Activated T-cell treated with anti-CD3 and anti-CD28 coated beads, Interleukin-2, amount 50 U/mL, for 4 hours (primary cell): Measurements from ENCODE around the gene CCDC88B. TPM values are rescaled to one million over a fixed set of nuclear protein-coding genes. Genes with fewer than 3 reads are reported as not detected.

ENCODE experiments used
- ATAC-seq, 2 donors: fragments of 200-7000 bp; cut with Tn5 transposase; one replicate each; pipeline ENCODE4 v1.10.0; 2021
- DNase-seq: peaks from one replicate; pipeline ENCODE4 v3.0.0-alpha.2; 2020
- H3K27me3 Mint-ChIP-seq: one replicate; pipeline ENCODE4 v1.8.0; 2021; ENCODE audit warnings: low read depth, mixed read lengths
- H3K36me3 Mint-ChIP-seq: one replicate; pipeline ENCODE4 v1.8.0; 2022; ENCODE audit warnings: mixed read lengths; ENCODE audit not compliant: insufficient read depth
- H3K4me1 Mint-ChIP-seq: one replicate; pipeline ENCODE4 v1.8.0; 2021; ENCODE audit warnings: low read depth, mixed read lengths
- H3K4me3 Mint-ChIP-seq: one replicate; pipeline ENCODE4 v1.8.0; 2021; ENCODE audit warnings: mild to moderate bottlenecking, moderate library complexity, mixed read lengths
- H3K9me3 Mint-ChIP-seq: one replicate; pipeline ENCODE4 v1.8.0; 2021; ENCODE audit warnings: mixed read lengths
- total RNA-seq, 3 donors: library from RNA; stranded (reverse); gene quantifications; one replicate each; pipeline ENCODE4 v1.2.1, GENCODE V29; 2021

Gene CCDC88B, protein sequence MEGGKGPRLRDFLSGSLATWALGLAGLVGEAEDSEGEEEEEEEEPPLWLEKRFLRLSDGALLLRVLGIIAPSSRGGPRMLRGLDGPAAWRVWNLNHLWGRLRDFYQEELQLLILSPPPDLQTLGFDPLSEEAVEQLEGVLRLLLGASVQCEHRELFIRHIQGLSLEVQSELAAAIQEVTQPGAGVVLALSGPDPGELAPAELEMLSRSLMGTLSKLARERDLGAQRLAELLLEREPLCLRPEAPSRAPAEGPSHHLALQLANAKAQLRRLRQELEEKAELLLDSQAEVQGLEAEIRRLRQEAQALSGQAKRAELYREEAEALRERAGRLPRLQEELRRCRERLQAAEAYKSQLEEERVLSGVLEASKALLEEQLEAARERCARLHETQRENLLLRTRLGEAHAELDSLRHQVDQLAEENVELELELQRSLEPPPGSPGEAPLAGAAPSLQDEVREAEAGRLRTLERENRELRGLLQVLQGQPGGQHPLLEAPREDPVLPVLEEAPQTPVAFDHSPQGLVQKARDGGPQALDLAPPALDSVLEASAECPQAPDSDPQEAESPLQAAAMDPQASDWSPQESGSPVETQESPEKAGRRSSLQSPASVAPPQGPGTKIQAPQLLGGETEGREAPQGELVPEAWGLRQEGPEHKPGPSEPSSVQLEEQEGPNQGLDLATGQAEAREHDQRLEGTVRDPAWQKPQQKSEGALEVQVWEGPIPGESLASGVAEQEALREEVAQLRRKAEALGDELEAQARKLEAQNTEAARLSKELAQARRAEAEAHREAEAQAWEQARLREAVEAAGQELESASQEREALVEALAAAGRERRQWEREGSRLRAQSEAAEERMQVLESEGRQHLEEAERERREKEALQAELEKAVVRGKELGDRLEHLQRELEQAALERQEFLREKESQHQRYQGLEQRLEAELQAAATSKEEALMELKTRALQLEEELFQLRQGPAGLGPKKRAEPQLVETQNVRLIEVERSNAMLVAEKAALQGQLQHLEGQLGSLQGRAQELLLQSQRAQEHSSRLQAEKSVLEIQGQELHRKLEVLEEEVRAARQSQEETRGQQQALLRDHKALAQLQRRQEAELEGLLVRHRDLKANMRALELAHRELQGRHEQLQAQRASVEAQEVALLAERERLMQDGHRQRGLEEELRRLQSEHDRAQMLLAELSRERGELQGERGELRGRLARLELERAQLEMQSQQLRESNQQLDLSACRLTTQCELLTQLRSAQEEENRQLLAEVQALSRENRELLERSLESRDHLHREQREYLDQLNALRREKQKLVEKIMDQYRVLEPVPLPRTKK (N-terminal part only)
- 10 to 100 TPM; 87.4 to 97.9 (median 96.2) TPM for total RNA-seq

DNA sequence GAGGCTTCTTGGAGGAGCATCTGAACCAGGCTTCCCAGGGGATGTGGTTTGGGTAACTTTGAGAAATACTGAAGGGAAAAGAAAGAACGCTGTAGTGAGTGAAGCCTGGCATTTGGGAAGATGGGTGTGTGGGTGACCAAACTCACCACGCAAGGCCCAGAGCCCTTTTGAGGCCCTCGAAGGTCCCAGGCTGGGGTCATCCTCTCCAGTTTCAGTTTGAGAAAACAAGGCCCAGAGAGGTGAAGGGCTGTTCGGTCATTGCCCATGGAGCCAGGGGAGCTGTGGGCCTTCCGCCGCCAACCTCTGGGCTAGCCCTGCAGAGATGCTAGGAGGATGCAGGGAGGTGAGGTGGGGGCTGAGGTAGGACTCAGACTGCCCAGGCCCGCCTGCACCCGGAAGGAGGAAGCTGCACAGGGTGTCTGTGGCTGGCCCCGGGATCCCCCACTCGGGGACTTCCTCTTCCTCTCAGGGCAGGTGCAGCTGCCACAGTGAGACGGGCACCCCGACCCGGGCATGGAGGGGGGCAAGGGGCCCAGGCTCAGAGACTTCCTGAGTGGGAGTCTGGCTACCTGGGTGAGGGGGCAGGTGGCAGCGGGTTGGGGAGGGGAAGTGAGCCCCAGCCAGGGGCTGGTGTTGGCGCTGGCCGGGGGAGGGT lies at the start of gene CCDC88B:
TSS of gene CCDC88B (plus strand) at position 451 of the 655 bp plus-strand sequence. CDS start at position 514, 63 bp downstream.
- H3K27me3 Mint-ChIP-seq = no peaks in the 10 kb centered on the region
- DNase-seq (peak; percentile 78), ATAC-seq (peak; percentile 81 to 82)
- H3K4me1 Mint-ChIP-seq = peaks cover 32% of the 10 kb centered on the region
- peaks cover 9% of the 10 kb centered on the region for H3K36me3 Mint-ChIP-seq
- no peaks in the 10 kb centered on the region for H3K9me3 Mint-ChIP-seq
- H3K4me3 Mint-ChIP-seq = peak within 1 kb of the TSS; percentile 88

DNA sequence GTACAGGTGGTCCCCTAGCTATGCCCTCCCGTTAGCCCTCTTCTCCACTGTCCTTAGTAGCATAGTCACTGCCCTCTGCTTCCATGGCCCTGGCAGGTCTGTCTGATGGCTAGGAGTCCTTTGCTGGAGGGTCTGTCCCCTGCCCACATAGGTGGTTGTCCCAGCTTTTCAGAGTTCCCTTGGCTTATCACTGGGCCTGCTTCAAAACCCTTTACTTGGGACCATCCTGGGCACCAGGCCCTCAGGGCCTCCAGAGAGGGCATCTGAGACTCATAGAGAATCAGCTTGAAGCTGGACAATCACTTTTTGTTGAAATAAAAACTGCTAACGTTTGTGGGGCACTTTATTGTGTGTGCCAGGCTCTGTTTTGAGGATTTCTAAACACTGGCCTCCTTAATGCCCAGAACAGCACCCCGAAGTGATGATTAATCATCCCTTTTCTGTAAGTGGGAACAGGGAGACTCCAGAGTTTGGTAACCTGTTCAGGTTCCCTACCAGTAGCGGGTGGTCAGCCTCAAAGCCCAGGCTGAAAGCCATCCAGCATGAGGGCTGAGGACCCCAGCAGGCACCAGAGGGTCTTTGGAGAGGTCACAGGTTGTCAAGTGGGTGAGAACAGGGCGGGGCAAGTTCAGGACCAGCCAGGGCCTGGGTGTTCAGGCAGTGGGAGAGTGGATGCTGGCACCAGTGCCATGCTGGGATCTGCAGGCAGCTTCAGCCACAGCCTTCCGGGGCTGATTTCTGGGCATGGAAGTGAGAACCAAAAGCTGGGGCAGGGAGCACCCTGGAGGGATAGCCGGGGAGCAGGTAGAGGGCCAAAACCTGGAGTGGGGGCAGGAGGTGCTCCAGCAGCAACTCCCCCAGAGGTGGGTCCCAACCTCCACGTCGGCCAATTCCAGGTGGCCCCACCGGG lies 49.4 kb upstream of the CCDC88B start:
- Mint-ChIP-seq H3K27me3 (peaks cover 38% of the 10 kb centered on the region), H3K4me1 (peaks cover 11% of the 10 kb centered on the region), H3K9me3 (no peaks in the 10 kb centered on the region), H3K4me3 (peak overlapping the region; percentile 61), H3K36me3 (peaks cover 3% of the 10 kb centered on the region)
- DNase-seq (no peak), ATAC-seq (no peak)

DNA sequence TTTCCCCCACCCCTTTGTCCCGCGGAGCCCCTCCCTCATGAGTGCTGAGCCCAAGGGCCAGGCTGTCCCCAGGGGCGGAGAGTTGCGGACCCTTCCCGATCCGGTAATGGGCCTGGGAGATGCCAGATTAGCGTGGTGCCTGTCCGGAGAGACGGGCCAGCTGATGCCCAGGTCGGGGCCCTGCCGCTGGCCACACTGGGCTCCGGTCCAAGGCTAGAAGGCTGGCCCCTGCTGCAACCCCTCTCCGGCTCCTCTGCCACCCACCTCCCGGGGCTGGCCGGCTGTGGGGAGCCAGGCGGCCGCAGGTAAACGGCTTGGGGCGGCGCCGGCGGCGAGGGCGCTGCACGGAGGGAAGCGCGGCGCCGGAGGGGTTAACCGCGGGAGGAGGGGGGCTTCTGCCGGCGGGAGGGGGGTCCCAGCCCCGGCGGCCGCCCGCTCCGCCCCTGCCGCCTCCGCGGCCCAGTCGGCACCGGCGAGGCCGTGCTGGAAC lies 48.7 kb upstream of the CCDC88B start, which contains the start of gene KCNK4:
TSS of gene KCNK4 (plus strand) at position 41 of the 490 bp plus-strand sequence. CDS start 1,717 bp downstream, outside the sequence.
- Mint-ChIP-seq H3K27me3 (peaks cover 44% of the 10 kb centered on the region), H3K4me1 (peaks cover 10% of the 10 kb centered on the region), H3K9me3 (no peaks in the 10 kb centered on the region), H3K36me3 (peaks cover 3% of the 10 kb centered on the region), H3K4me3 (peak within 1 kb of the TSS; percentile 61)
- ATAC-seq = peak; percentile 12 to 13
- DNase-seq = no peak

DNA sequence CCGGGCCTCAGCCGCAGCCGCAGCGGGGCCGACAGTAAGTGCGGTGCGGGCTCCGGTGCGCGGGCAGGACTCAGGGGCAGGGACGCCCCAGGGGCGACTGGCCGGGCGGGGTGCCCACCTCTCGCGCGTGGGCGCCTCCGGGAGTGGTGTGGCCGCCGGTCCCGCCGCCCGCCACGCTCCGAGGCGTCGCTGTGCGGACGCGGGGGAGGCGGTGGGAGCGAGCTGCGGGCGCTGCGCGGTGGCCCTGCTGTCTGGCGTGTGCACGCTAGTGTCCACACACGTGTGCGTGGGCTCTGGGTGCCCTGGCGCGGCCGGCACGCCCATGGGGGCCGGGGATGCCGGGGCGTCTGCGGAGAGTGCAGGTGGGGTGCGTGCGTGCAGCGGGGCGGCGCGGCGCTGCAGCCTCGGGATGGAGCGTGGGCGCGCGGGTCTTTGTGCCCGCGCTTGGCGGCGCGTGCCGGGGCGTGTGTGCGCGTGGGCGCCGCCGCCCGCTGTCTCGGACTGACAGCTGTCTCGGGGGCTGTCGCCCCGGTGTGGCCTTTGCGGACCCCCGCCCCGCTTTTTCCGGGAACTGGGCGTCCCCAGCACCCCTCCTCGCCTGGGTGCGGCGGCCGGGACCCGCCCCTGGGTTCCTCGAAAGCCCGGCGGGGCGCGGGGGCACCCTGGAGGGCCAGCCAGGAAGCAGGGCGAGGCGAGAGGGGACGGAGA lies 48.1 kb upstream of the CCDC88B start:
- ATAC-seq (peak; percentile 54 to 68), DNase-seq (no peak)
- H3K27me3 Mint-ChIP-seq = peaks cover 50% of the 10 kb centered on the region
- peaks cover 6% of the 10 kb centered on the region for H3K4me1 Mint-ChIP-seq
- H3K9me3 Mint-ChIP-seq = no peaks in the 10 kb centered on the region
- H3K4me3 Mint-ChIP-seq = no peak overlapping the region
- peaks cover 3% of the 10 kb centered on the region for H3K36me3 Mint-ChIP-seq

DNA sequence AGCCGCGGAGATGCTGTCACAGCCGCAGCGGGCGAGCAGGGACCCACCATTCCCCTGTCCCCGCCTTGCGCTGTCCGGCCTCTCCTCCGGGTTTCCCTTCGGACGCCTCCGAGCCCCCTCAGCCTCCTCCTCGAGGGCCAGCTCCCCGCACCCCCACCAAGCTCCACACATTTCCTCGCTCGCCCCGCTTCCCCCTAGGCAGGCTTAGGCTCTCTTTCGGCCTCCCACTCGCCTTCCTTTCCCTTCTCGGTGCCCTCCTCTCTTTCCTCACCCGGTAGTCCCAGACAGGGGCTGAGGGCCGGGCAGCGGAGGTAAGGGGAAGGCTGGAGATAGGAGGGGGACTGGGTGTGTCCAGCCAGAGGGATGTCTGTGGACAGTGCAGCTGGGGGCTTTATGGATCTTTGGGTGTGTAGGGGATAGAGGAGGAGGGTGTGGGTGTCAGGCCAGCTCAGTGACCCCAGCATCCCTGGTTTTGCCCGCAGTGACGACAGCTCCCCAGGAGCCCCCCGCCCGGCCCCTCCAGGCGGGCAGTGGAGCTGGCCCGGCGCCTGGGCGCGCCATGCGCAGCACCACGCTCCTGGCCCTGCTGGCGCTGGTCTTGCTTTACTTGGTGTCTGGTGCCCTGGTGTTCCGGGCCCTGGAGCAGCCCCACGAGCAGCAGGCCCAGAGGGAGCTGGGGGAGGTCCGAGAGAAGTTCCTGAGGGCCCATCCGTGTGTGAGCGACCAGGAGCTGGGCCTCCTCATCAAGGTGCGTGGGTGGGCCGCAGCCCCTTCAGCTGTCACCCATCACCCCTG lies 47.3 kb upstream of the CCDC88B start:
- ATAC-seq = peak; percentile 8 to 29

DNA sequence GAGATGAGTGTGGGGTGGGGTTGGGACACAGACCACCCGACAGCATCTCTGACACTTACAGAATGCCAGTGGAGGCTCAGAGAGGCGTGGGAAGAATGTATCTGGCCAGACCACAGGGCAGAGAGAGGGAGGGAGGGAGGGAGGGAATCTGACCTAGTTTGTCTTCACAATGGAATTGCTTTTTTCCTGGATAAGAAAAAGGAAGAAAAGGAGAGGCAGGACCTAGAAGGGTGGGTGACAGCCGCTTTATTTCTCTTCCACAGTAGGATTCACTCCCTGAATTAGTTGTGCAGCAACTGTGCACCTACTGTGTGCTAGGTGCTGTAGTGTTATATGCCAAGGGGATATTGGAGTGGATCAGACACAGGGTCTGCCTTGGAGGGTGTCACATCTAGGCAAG lies 45.2 kb upstream of the CCDC88B start:
- Mint-ChIP-seq H3K36me3 (no peaks in the 10 kb centered on the region), H3K27me3 (peaks cover 75% of the 10 kb centered on the region), H3K4me3 (no peak overlapping the region), H3K9me3 (no peaks in the 10 kb centered on the region), H3K4me1 (peaks cover 14% of the 10 kb centered on the region)
- DNase-seq (no peak), ATAC-seq (no peak)

More for the DNA sequence above, 47.3 kb upstream of the CCDC88B start:
- peaks cover 3% of the 10 kb centered on the region for H3K36me3 Mint-ChIP-seq
- peak overlapping the region; percentile 46 for H3K4me3 Mint-ChIP-seq
- peaks cover 58% of the 10 kb centered on the region for H3K27me3 Mint-ChIP-seq
- DNase-seq = no peak
- H3K9me3 Mint-ChIP-seq = no peaks in the 10 kb centered on the region
- H3K4me1 Mint-ChIP-seq = peaks cover 10% of the 10 kb centered on the region

DNA sequence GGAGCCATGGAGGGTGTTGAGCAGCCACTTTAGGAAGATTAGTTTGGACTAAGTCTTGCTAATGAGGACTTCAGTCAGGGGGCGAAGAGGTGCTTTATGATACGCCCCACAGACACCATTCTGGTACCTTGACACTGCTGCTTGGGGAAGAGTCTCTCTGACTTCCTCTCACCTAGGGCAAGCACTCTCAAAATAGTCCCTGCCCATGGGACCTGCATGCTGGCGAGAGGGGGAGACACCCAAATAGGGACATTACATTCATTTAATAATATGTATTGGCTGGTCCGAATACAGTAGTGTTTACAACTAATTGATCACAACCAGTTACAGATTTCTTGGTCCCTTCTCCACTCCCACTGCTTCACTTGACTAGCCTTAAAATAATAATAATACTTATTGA lies 44.2 kb upstream of the CCDC88B start:
- Mint-ChIP-seq H3K4me3 (no peak overlapping the region), H3K9me3 (no peaks in the 10 kb centered on the region), H3K4me1 (peaks cover 19% of the 10 kb centered on the region), H3K36me3 (no peaks in the 10 kb centered on the region), H3K27me3 (peaks cover 79% of the 10 kb centered on the region)
- DNase-seq (no peak), ATAC-seq (no peak)

DNA sequence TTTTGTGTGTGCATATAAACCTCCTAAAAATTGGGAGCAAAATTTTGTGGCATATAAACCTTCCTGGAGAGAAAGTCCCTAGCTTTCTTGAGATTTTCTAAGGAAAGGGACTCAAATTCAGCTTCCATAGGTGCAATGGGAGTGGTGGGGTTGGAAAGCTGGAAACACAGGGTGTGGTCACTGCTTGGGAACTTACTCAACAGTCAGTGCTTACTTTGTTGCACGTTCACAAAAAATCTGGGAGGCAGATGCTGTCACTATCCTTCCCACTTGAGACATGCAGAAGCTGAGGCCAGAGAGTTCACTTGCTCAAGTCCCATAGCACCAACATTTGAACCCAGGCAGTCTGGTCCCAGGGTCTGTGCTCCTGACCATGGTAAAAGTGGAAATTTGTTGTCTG lies 43.8 kb upstream of the CCDC88B start:
- Mint-ChIP-seq H3K4me3 (no peak overlapping the region), H3K4me1 (peaks cover 20% of the 10 kb centered on the region), H3K36me3 (no peaks in the 10 kb centered on the region), H3K9me3 (no peaks in the 10 kb centered on the region), H3K27me3 (peaks cover 78% of the 10 kb centered on the region)
- no peak for DNase-seq
- no peak for ATAC-seq

DNA sequence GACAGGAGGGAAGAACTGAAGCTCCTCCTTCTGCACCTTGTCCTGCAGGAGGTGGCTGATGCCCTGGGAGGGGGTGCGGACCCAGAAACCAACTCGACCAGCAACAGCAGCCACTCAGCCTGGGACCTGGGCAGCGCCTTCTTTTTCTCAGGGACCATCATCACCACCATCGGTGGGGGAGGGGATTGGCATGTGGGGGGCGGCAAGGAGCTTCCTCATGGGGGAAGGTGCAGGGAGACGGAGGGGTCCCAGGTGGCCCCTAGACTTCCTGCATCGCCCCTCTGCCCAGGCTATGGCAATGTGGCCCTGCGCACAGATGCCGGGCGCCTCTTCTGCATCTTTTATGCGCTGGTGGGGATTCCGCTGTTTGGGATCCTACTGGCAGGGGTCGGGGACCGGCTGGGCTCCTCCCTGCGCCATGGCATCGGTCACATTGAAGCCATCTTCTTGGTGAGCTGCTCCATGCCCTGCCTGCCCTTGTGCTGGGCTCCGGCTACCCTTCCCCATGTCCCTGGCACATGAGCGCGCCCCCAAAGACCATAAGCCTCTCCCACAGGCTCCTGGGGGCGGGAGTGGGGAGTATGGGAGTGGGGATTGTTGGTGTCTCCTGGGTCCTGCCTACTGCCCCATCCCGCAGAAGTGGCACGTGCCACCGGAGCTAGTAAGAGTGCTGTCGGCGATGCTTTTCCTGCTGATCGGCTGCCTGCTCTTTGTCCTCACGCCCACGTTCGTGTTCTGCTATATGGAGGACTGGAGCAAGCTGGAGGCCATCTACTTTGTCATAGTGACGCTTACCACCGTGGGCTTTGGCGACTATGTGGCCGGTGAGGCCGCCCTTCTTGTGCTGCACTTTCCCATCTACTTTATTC lies 42.9 kb upstream of the CCDC88B start:
- DNase-seq (no peak), ATAC-seq (no peak)
- Mint-ChIP-seq H3K9me3 (no peaks in the 10 kb centered on the region), H3K4me1 (peaks cover 20% of the 10 kb centered on the region), H3K27me3 (peaks cover 82% of the 10 kb centered on the region), H3K36me3 (no peaks in the 10 kb centered on the region), H3K4me3 (no peak overlapping the region)

DNA sequence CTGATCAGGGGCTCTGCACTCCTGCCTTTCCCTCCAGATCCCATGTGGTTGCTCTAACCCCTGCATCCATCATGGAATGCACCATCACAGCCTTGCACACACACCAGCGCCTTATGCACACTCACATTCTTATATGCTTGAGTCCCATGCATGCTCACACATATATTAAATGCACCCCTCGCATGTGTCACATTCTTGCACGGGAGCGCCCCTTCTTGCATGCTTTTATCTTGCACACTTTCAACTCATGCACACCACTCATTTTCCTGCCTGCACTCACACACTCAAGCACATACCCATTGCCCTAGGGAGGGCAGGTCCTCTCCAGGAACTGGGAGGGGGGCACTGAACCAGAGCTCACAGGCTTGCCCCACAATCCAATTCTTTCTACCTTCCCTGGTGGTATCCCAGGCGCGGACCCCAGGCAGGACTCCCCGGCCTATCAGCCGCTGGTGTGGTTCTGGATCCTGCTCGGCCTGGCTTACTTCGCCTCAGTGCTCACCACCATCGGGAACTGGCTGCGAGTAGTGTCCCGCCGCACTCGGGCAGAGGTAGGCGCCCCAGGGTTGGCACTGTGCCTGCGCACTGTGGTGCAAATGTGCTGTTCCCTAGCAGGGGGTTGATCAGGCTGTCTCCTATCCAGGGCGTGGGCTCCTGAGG lies 42.2 kb upstream of the CCDC88B start:
- Mint-ChIP-seq H3K4me3 (no peak overlapping the region), H3K27me3 (peaks cover 79% of the 10 kb centered on the region), H3K4me1 (peaks cover 20% of the 10 kb centered on the region), H3K36me3 (no peaks in the 10 kb centered on the region), H3K9me3 (no peaks in the 10 kb centered on the region)
- DNase-seq (no peak), ATAC-seq (no peak)
